Peyer's patch (tissue), 4 donors: Measurements from ENCODE around the gene ABHD11. TPM values are rescaled to one million over a fixed set of nuclear protein-coding genes. Genes with fewer than 3 reads are reported as not detected.
A peak's percentile ranks its signal among the peaks of the same experiment; 100 is the strongest.
"Not testable (repeated sequence)": the region's sequence is repeated elsewhere in the genome, so short reads cannot be mapped to it uniquely, and the experiment has no call there.

ENCODE experiments used
- DNase-seq, 3 donors: peaks; one replicate each; pipeline ENCODE4 v3.0.0-alpha.2; 2017 to 2019
- H3K27ac ChIP-seq, 4 donors: fragments of 200-600 bp; sonication (generic); one replicate each; pipeline ENCODE4 v1.5.1; 2016 to 2019
- H3K27me3 ChIP-seq, 2 donors: fragments of 200-600 bp; sonication (generic); one replicate each; pipeline ENCODE4 v1.5.1; 2019
- H3K36me3 ChIP-seq, 3 donors: fragments of 200-600 bp; sonication (generic); one replicate each; pipeline ENCODE4 v1.5.1; 2016 to 2019
- H3K4me1 ChIP-seq, 4 donors: fragments of 200-600 bp; sonication (generic); one replicate each; pipeline ENCODE4 v1.5.1; 2016 to 2019
- H3K4me3 ChIP-seq, 4 donors: fragments of 200-600 bp; sonication (generic); 1 replicate in 3 of 4; 2 replicates in 1 of 4; pipeline ENCODE4 v1.5.1; 2016 to 2019; ENCODE audit warnings: mild to moderate bottlenecking in 1 of 4
- H3K9me3 ChIP-seq, 4 donors: fragments of 200-600 bp; sonication (generic); one replicate each; pipeline ENCODE4 v1.5.1; 2016 to 2019; ENCODE audit warnings: mild to moderate bottlenecking in 1 of 4
- CTCF ChIP-seq, 6 experiments: fragments of 450-650 bp in 4 of 6; fragments of 200-600 bp in 2 of 6; sonication (generic) in 1 of 6; IDR thresholded peaks; one replicate each; pipeline ENCODE4 v1.5.1; 2017 to 2019; ENCODE audit warnings: antibody characterized with exemption in 6 of 6, mild to moderate bottlenecking in 3 of 6, moderate library complexity in 1 of 6
- POLR2A ChIP-seq, 2 donors: fragments of 450-650 bp; IDR thresholded peaks; one replicate each; pipeline ENCODE4 v1.5.1; 2017; ENCODE audit warnings: antibody characterized with exemption in 2 of 2, mild to moderate bottlenecking in 2 of 2, moderate library complexity in 2 of 2
- total RNA-seq, 4 donors: library from RNA; depleted of rRNA; stranded (reverse); fragments of >200 nt; gene quantifications; one replicate each; pipeline ENCODE4 v1.1.0, GENCODE V29; 2016

The ABHD11 gene
- total RNA-seq, 4 donors from 2014 or later: 65.9 to 156 (median 98.5) TPM

GRCh38 chr7:73717025-73717807 lies 21.4 kb downstream of the ABHD11 start:
- Histone ChIP-seq H3K9me3 (no peaks in the 10 kb centered on the region), H3K27ac (no peak overlapping the region), H3K27me3 (no peaks in the 10 kb centered on the region), H3K4me1 (peaks cover 0 to 43% (median 13%) of the 10 kb centered on the region in 4 donors), H3K36me3 (no peaks in the 10 kb centered on the region), H3K4me3 (no peak overlapping the region)
- DNase-seq: no peak
- TF ChIP-seq POLR2A (IDR thresholded peaks at IDR 0.05) (no peak), CTCF (IDR thresholded peaks at IDR 0.05) (no peak)

- H3K9me3 ChIP-seq: no peaks in the 10 kb centered on the region
- H3K36me3 ChIP-seq: no peaks in the 10 kb centered on the region
- peak overlapping the region in 1 of 4 donors; percentile 14 for H3K27ac ChIP-seq
- H3K4me3 ChIP-seq: no peak overlapping the region
- peaks cover 0 to 43% (median 13%) of the 10 kb centered on the region in 4 donors for H3K4me1 ChIP-seq
- DNase-seq: no peak
- H3K27me3 ChIP-seq: no peaks in the 10 kb centered on the region
- TF ChIP-seq POLR2A (IDR thresholded peaks at IDR 0.05): no peak
- TF ChIP-seq CTCF (IDR thresholded peaks at IDR 0.05): no peak
Measured at GRCh38 chr7:73716318-73716890, 22.2 kb downstream of the ABHD11 start.

- Histone ChIP-seq H3K27ac (peak overlapping the region in 1 of 4 donors; percentile 14), H3K36me3 (no peaks in the 10 kb centered on the region), H3K4me1 (peaks cover 0 to 43% (median 13%) of the 10 kb centered on the region in 4 donors), H3K27me3 (no peaks in the 10 kb centered on the region), H3K9me3 (no peaks in the 10 kb centered on the region), H3K4me3 (no peak overlapping the region)
- peak in 1 of 3 donors; percentile 66 for DNase-seq
- no peak for TF ChIP-seq POLR2A (IDR thresholded peaks at IDR 0.05)
- TF ChIP-seq CTCF (IDR thresholded peaks at IDR 0.05): peak in 1 of 6 experiments; percentile 8
Measured at GRCh38 chr7:73715648-73716317, 22.8 kb downstream of the ABHD11 start.

GRCh38 chr7:73713319-73713718 lies 25.3 kb downstream of the ABHD11 start:
- H3K4me1 ChIP-seq: peaks cover 0 to 30% (median 5%) of the 10 kb centered on the region in 4 donors
- not testable (repeated sequence) for H3K36me3 ChIP-seq, H3K27me3 ChIP-seq, H3K27ac ChIP-seq, DNase-seq, H3K4me3 ChIP-seq, H3K9me3 ChIP-seq

DNA sequence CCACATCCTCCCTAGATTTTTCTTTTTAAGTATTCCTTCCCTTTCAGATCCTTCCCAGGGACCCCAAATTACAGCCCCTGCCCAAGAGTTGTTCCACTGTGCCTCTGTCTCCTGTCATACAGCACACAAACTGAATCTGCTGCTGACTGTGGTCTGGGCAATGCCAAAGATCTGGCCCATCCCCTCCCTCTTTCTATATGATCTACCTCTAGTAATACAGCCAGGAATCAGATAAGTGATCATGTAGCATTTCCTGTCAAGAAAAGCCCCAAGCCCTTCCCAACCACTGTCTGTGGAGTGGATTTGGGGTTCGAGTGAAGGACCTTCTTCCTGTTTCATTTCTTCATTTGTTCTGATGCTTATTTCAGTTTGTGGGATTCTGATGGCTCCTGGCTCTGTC lies 25.8 kb downstream of the ABHD11 start:
- Histone ChIP-seq H3K36me3 (no peaks in the 10 kb centered on the region), H3K27me3 (no peaks in the 10 kb centered on the region), H3K27ac (no peak overlapping the region), H3K4me1 (peaks cover 0 to 25% (median 2%) of the 10 kb centered on the region in 4 donors), H3K9me3 (no peaks in the 10 kb centered on the region), H3K4me3 (no peak overlapping the region)
- no peak for DNase-seq
- no peak for TF ChIP-seq CTCF (IDR thresholded peaks at IDR 0.05)
- no peak for TF ChIP-seq POLR2A (IDR thresholded peaks at IDR 0.05)
